A549 (cell line): ENCODE data around the gene NID1. TPM values are rescaled to one million over a fixed set of nuclear protein-coding genes. Genes with fewer than 3 reads are reported as not detected.

ENCODE experiments used
- ATAC-seq, 2 experiments: fragments of 200-7000 bp in 1 of 2; fragments of >200 bp in 1 of 2; cut with Nextera tagmentation in 1 of 2; cut with Tn5 transposase in 1 of 2; 3 replicates each; pipeline versions ENCODE4 v1.8.0 to v1.9.1; 2018 to 2020; ENCODE audit warnings: mild to moderate bottlenecking in 1 of 2, moderate library complexity in 1 of 2
- CTCF ChIA-PET: fragments of 300-600 bp; sonication (Branson Sonifier 250); formaldehyde crosslinking; extraction: SDS; loops from one replicate; lab custom pipeline; 2021; ENCODE audit warnings: antibody characterized with exemption, inconsistent platforms; lab: Yijun Ruan, JAX
- POLR2A ChIA-PET: fragments of 350-600 bp; formaldehyde crosslinking; extraction: SDS; loops from one replicate; lab custom pipeline; 2021; ENCODE audit warnings: antibody characterized with exemption, inconsistent platforms; lab: Yijun Ruan, JAX
- DNase-seq, 2 experiments: peaks; one replicate each; pipeline versions ENCODE4 v3.0.0 to v3.0.0-alpha.2; 2011 to 2016; ENCODE audit warnings: low read depth in 1 of 2, low spot score in 1 of 2
- FAIRE-seq: peaks from 2 replicates; lab custom pipeline; 2011; peaks lifted over from hg19 to GRCh38; lab: Jason Lieb, UNC
- H3K27ac ChIP-seq, 2 experiments: fragments of >200 bp; sonication (Bioruptor Twin); formaldehyde crosslinking; 3 replicates each; pipeline ENCODE4 v1.5.1; 2016 to 2017
- H3K4me1 ChIP-seq: fragments of >200 bp; sonication (Bioruptor Twin); formaldehyde crosslinking; 3 replicates; pipeline ENCODE4 v1.6.1; 2016
- H3K4me2 ChIP-seq: fragments of >200 bp; sonication (Bioruptor Twin); formaldehyde crosslinking; 3 replicates; pipeline ENCODE4 v1.6.1; 2016
- H3K4me3 ChIP-seq: fragments of >200 bp; sonication (Bioruptor Twin); formaldehyde crosslinking; 3 replicates; pipeline ENCODE4 v1.5.1; 2016
- H3K9me3 ChIP-seq: fragments of >200 bp; sonication (Bioruptor Twin); formaldehyde crosslinking; 3 replicates; pipeline ENCODE4 v1.6.1; 2016
- CBX2 ChIP-seq: fragments of 200-600 bp; sonication (generic); IDR thresholded peaks from 2 replicates; pipeline ENCODE4 v1.6.1; 2016; ENCODE audit warnings: low read depth, mild to moderate bottlenecking, borderline replicate concordance
- CEBPB ChIP-seq, 2 experiments: fragments of >200 bp in 1 of 2; sonication (Bioruptor Twin) in 1 of 2; formaldehyde crosslinking in 1 of 2; IDR thresholded peaks; 2 replicates each; pipeline ENCODE4 v1.6.1; 2012 to 2016
- CHD2 ChIP-seq: fragments of 150-350 bp; IDR thresholded peaks from 2 replicates; pipeline ENCODE4 v1.6.1; 2014; ENCODE audit warnings: low read length; ENCODE audit not compliant: partially characterized antibody
- EP300 ChIP-seq, 2 experiments: fragments of >200 bp; sonication (Bioruptor Twin); formaldehyde crosslinking; IDR thresholded peaks; 2 replicates in 1 of 2; 3 replicates in 1 of 2; pipeline ENCODE4 v1.6.1; 2016 to 2017
- ESRRA ChIP-seq: fragments of 150-350 bp; IDR thresholded peaks from 2 replicates; pipeline ENCODE4 v1.6.1; 2014; ENCODE audit warnings: mild to moderate bottlenecking, low read length, borderline replicate concordance
- FOSL2 ChIP-seq, 2 experiments: fragments of 450-650 bp in 1 of 2; fragments of >200 bp in 1 of 2; sonication (Bioruptor Twin) in 1 of 2; formaldehyde crosslinking; IDR thresholded peaks; 2 replicates each; pipeline versions ENCODE4 v1.5.0 to v1.6.1; 2016 to 2020; ENCODE audit warnings: mild to moderate bottlenecking in 1 of 2, moderate library complexity in 1 of 2
- HOXA7 ChIP-seq: fragments of 250-450 bp; sonication (Bioruptor Pico); IDR thresholded peaks from 2 replicates; pipeline ENCODE4 v1.5.0; 2020; ENCODE audit warnings: mild to moderate bottlenecking, moderate library complexity
- HOXB5 ChIP-seq: fragments of 250-450 bp; sonication (Bioruptor Pico); IDR thresholded peaks from 2 replicates; pipeline ENCODE4 v1.5.0; 2020; ENCODE audit warnings: mild to moderate bottlenecking, moderate library complexity
- JUN ChIP-seq, 2 experiments: fragments of >200 bp; sonication (Bioruptor Twin); formaldehyde crosslinking; IDR thresholded peaks; 2 replicates in 1 of 2; 3 replicates in 1 of 2; pipeline ENCODE4 v1.6.1; 2016 to 2017
- MAFK ChIP-seq: fragments of 450-650 bp; IDR thresholded peaks from 2 replicates; pipeline ENCODE4 v1.6.1; 2014; ENCODE audit not compliant: partially characterized antibody
- NPAS2 ChIP-seq: fragments of 250-450 bp; sonication (Bioruptor Pico); IDR thresholded peaks from 2 replicates; pipeline ENCODE4 v1.8.0; 2022; ENCODE audit warnings: mild to moderate bottlenecking, moderate library complexity, borderline replicate concordance
- NR3C1 ChIP-seq: fragments of >200 bp; sonication (Bioruptor Twin); formaldehyde crosslinking; IDR thresholded peaks from 3 replicates; pipeline ENCODE4 v1.6.1; 2017
- RFX5 ChIP-seq: fragments of 450-650 bp; IDR thresholded peaks from 2 replicates; pipeline ENCODE4 v1.7.1; 2014; ENCODE audit warnings: antibody characterized with exemption, mild to moderate bottlenecking, moderate library complexity
- RNF2 ChIP-seq: fragments of 200-600 bp; sonication (generic); IDR thresholded peaks from 2 replicates; pipeline ENCODE4 v1.6.1; 2016; ENCODE audit warnings: low read depth, mild to moderate bottlenecking, antibody characterized with exemption, moderate library complexity, borderline replicate concordance
- TFCP2L1 ChIP-seq: fragments of 250-450 bp; sonication (Bioruptor Pico); IDR thresholded peaks from 2 replicates; pipeline ENCODE4 v1.5.0; 2021; ENCODE audit warnings: mild to moderate bottlenecking
- ZC3H11A ChIP-seq: fragments of 450-650 bp; IDR thresholded peaks from 2 replicates; pipeline ENCODE4 v1.6.1; 2014; ENCODE audit warnings: antibody characterized with exemption, mild to moderate bottlenecking
- ZNF302 ChIP-seq: fragments of 250-450 bp; sonication (Bioruptor Pico); IDR thresholded peaks from 2 replicates; pipeline ENCODE4 v1.9.0; 2021; ENCODE audit warnings: inconsistent platforms, mild to moderate bottlenecking, moderate library complexity
- ZSCAN20 ChIP-seq: fragments of 250-450 bp; sonication (Bioruptor Pico); IDR thresholded peaks from 2 replicates; pipeline ENCODE4 v1.8.0; 2022; ENCODE audit warnings: mild to moderate bottlenecking, moderate library complexity
- WGBS: methylation state at CpG from one replicate; pipeline ENCODE4 v1.1.6; 2017; ENCODE audit errors: missing lambda C conversion rate; 5-methylcytosine and 5-hydroxymethylcytosine counted together
- polyA plus RNA-seq, 4 experiments: library from polyadenylated mRNA; depleted of rRNA in 3 of 4; stranded (reverse); fragments of >200 nt; fragmentation: RNase III in 1 of 4; extraction: RNeasy Plus Mini Kit Qiagen cat#74134 plus additional on column Dnase treatment in 1 of 4; gene quantifications; 2 replicates in 3 of 4; 3 replicates in 1 of 4; pipeline ENCODE4 v1.2.3, GENCODE V29; 2011 to 2017
- TF ChIP-seq, protein P1 (sequence below): fragments of 450-650 bp; IDR thresholded peaks from 2 replicates; pipeline ENCODE4 v1.6.1; 2014; ENCODE audit warnings: antibody characterized with exemption
- TF ChIP-seq, protein P2 (sequence below): fragments of 150-350 bp; IDR thresholded peaks from 2 replicates; pipeline ENCODE4 v1.6.1; 2014; ENCODE audit warnings: low read depth, mild to moderate bottlenecking, low read length
- TF ChIP-seq, protein P3 (sequence below): fragments of 200-600 bp; sonication (generic); IDR thresholded peaks from 2 replicates; pipeline ENCODE4 v1.6.1; 2016; ENCODE audit warnings: antibody characterized with exemption, mild to moderate bottlenecking, moderate library complexity
- TF ChIP-seq, protein P4 (sequence below): IDR thresholded peaks from 2 replicates; pipeline ENCODE4 v1.6.1; 2012
- TF ChIP-seq, protein P5 (sequence below): fragments of >200 bp; sonication (Bioruptor Twin); formaldehyde crosslinking; IDR thresholded peaks from 3 replicates; pipeline ENCODE4 v1.6.1; 2016

NID1 gene
- polyA plus RNA-seq, 2 of the 4 experiments (the other 2 are of a cell fraction): 6.8 to 10.5 TPM

DNA sequence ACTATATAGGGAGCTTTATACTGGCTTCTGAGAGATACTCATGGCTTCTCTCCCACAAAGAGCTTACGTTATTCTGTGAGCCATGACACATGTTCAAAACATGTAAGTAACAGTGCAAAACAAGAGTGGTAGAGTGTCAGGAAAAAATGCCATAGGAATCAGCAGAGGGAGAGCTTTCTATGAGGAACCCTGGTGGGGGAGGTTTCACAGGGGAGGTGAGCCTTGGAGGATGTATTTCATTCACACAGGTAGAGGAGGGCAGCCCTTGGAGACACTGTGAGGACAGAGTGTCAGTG is 125.5 kb downstream of the NID1 start:
- POLR2A ChIA-PET: no interaction called here
- TF ChIP-seq ESRRA (no peak), RFX5 (no peak), ZNF302 (CRISPR knock-in tag) (no peak)
- 48% methylated on average over 1 of the region's 1 CpG for WGBS
- H3K4me3 ChIP-seq: no peak overlapping the region
- no peak overlapping the region for H3K27ac ChIP-seq
- no peak overlapping the region for H3K4me2 ChIP-seq
- CTCF ChIA-PET: interaction anchor here (0.9 to 2.7 kb wide), 7 partner anchors 9 to 426 kb away, joined by 3 to 12 read pairs (median 3); partner anchors contain the start of gene LYST
- FAIRE-seq: no peak
- no peaks in the 10 kb centered on the region for H3K4me1 ChIP-seq
- no peaks in the 10 kb centered on the region for H3K9me3 ChIP-seq
- ATAC-seq: no peak
- DNase-seq: no peak

DNA sequence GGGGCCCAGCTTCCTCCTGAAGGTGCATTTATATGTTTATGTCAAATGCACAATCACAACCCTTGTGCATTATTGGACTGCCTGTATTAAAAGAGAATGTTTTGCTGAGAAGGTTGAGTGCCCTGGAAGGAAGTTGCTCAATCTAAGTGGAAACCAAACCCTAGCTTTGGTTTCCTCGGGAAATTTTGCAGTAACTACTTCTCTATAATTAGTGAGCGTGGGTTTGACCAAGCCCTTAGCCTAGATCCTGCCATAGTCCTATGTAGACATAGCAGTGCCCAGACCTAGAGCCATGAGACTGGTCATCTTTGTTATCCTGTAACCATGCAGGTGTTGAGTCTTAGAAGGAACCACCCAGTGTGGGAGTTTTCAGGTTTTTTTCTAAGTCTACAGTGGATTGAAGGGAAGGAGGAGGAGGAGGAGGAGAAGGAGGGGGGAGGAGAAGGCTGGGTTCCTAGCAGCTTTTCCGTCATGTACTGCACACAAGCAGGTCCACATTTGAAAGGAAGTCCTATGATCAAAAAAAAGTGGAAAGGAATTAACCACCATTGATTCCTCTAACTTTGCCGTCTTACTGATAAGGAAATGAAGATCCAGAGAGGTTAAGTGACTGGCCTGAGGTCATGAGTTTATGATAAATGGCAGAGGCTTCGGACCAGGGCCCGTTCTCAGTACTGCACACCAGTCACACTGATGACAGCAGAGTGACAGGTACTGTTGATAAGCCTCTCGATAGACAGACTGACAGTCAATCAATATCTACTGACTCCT is 126.0 kb downstream of the NID1 start:
- DNase-seq (no peak), FAIRE-seq (no peak), ATAC-seq (no peak)
- WGBS: 66% methylated on average over 7 of the region's 7 CpGs
- ChIA-PET CTCF (interaction anchor here (1.0 to 2.7 kb wide), 7 partner anchors 9 to 425 kb away, joined by 3 to 12 read pairs (median 3); partner anchors contain the start of gene LYST), POLR2A (no interaction called here)
- H3K9me3 ChIP-seq: no peaks in the 10 kb centered on the region
- TF ChIP-seq, protein P1, sequence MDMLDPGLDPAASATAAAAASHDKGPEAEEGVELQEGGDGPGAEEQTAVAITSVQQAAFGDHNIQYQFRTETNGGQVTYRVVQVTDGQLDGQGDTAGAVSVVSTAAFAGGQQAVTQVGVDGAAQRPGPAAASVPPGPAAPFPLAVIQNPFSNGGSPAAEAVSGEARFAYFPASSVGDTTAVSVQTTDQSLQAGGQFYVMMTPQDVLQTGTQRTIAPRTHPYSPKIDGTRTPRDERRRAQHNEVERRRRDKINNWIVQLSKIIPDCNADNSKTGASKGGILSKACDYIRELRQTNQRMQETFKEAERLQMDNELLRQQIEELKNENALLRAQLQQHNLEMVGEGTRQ: no peak
- TF ChIP-seq TFCP2L1 (CRISPR knock-in tag) (no peak), RNF2 (no peak), HOXA7 (CRISPR knock-in tag) (no peak), HOXB5 (CRISPR knock-in tag) (no peak)
- TF ChIP-seq, protein P2, sequence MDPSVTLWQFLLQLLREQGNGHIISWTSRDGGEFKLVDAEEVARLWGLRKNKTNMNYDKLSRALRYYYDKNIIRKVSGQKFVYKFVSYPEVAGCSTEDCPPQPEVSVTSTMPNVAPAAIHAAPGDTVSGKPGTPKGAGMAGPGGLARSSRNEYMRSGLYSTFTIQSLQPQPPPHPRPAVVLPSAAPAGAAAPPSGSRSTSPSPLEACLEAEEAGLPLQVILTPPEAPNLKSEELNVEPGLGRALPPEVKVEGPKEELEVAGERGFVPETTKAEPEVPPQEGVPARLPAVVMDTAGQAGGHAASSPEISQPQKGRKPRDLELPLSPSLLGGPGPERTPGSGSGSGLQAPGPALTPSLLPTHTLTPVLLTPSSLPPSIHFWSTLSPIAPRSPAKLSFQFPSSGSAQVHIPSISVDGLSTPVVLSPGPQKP: no peak
- H3K4me2 ChIP-seq: no peak overlapping the region
- no peaks in the 10 kb centered on the region for H3K4me1 ChIP-seq
- no peak overlapping the region for H3K27ac ChIP-seq
- H3K4me3 ChIP-seq: no peak overlapping the region

DNA sequence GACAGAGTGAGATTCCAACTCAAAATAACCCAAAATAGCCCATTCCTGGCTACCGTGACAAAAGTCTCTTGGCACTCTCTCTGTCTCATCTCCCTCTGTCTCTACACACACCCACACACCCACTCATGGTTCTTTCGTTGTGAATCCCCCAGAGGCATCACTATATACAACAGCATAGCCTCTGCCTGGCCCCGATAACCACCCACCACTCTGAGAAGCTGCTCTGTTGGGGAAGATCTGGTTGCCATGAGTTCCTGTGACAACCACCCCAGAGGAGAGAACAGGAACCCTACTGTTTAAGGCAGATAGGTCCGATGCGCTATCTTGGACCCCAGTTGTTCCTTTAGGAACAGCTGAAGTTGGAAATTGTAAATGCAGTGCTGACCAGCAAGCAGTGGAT is 127.8 kb downstream of the NID1 start:
- H3K4me2 ChIP-seq: no peak overlapping the region
- FAIRE-seq: no peak
- TF ChIP-seq, protein P2: no peak
- TF ChIP-seq CEBPB (IDR thresholded peaks at IDR 0.05) (no peak), NR3C1 (no peak), ZC3H11A (no peak), HOXA7 (CRISPR knock-in tag) (no peak), ZNF302 (CRISPR knock-in tag) (no peak), ZSCAN20 (CRISPR knock-in tag) (no peak), EP300 (IDR thresholded peaks at IDR 0.05) (no peak), CBX2 (no peak), FOSL2 (IDR thresholded peaks at IDR 0.05) (no peak), FOSL2 (CRISPR knock-in tag; IDR thresholded peaks at IDR 0.05) (no peak), CHD2 (no peak), MAFK (no peak), JUN (IDR thresholded peaks at IDR 0.05) (no peak), NPAS2 (CRISPR knock-in tag) (no peak)
- TF ChIP-seq, protein P1: no peak
- TF ChIP-seq, protein P3, sequence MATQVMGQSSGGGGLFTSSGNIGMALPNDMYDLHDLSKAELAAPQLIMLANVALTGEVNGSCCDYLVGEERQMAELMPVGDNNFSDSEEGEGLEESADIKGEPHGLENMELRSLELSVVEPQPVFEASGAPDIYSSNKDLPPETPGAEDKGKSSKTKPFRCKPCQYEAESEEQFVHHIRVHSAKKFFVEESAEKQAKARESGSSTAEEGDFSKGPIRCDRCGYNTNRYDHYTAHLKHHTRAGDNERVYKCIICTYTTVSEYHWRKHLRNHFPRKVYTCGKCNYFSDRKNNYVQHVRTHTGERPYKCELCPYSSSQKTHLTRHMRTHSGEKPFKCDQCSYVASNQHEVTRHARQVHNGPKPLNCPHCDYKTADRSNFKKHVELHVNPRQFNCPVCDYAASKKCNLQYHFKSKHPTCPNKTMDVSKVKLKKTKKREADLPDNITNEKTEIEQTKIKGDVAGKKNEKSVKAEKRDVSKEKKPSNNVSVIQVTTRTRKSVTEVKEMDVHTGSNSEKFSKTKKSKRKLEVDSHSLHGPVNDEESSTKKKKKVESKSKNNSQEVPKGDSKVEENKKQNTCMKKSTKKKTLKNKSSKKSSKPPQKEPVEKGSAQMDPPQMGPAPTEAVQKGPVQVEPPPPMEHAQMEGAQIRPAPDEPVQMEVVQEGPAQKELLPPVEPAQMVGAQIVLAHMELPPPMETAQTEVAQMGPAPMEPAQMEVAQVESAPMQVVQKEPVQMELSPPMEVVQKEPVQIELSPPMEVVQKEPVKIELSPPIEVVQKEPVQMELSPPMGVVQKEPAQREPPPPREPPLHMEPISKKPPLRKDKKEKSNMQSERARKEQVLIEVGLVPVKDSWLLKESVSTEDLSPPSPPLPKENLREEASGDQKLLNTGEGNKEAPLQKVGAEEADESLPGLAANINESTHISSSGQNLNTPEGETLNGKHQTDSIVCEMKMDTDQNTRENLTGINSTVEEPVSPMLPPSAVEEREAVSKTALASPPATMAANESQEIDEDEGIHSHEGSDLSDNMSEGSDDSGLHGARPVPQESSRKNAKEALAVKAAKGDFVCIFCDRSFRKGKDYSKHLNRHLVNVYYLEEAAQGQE: no peak
- TF ChIP-seq, protein P4, sequence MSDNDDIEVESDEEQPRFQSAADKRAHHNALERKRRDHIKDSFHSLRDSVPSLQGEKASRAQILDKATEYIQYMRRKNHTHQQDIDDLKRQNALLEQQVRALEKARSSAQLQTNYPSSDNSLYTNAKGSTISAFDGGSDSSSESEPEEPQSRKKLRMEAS: no peak
- TF ChIP-seq, protein P5, sequence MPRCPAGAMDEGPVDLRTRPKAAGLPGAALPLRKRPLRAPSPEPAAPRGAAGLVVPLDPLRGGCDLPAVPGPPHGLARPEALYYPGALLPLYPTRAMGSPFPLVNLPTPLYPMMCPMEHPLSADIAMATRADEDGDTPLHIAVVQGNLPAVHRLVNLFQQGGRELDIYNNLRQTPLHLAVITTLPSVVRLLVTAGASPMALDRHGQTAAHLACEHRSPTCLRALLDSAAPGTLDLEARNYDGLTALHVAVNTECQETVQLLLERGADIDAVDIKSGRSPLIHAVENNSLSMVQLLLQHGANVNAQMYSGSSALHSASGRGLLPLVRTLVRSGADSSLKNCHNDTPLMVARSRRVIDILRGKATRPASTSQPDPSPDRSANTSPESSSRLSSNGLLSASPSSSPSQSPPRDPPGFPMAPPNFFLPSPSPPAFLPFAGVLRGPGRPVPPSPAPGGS: no peak
- no peaks in the 10 kb centered on the region for H3K9me3 ChIP-seq
- no peak overlapping the region for H3K27ac ChIP-seq
- H3K4me1 ChIP-seq: no peaks in the 10 kb centered on the region
- WGBS: 78% methylated on average over 5 of the region's 5 CpGs
- ChIA-PET POLR2A (no interaction called here), CTCF (interaction anchor here (0.8 to 2.7 kb wide), 3 partner anchors 10 to 34 kb away, joined by 3 to 12 read pairs (median 4); no protein-coding TSS in a partner anchor)
- DNase-seq: no peak
- H3K4me3 ChIP-seq: no peak overlapping the region
- no peak for ATAC-seq
